Thyroid gland (tissue), 4 donors: ENCODE results near the gene OBSCN.

ENCODE experiments used
- POLR2A ChIP-seq, 2 donors: fragments of 450-650 bp; IDR thresholded peaks; one replicate each; pipeline ENCODE4 v1.6.1; 2017; ENCODE audit warnings: antibody characterized with exemption in 2 of 2, mild to moderate bottlenecking in 2 of 2, moderate library complexity in 1 of 2
- TF ChIP-seq, protein P1 (sequence below), 6 experiments: fragments of 200-600 bp in 3 of 6; fragments of 450-650 bp in 3 of 6; sonication (generic) in 3 of 6; IDR thresholded peaks; one replicate each; pipeline ENCODE4 v1.5.1; 2016 to 2019; ENCODE audit warnings: antibody characterized with exemption in 6 of 6, mild to moderate bottlenecking in 2 of 6, inconsistent platforms in 1 of 6, moderate library complexity in 1 of 6

GRCh38 chr1:228249513-228250305, 41.9 kb downstream of the OBSCN start:
- TF ChIP-seq, protein P1, sequence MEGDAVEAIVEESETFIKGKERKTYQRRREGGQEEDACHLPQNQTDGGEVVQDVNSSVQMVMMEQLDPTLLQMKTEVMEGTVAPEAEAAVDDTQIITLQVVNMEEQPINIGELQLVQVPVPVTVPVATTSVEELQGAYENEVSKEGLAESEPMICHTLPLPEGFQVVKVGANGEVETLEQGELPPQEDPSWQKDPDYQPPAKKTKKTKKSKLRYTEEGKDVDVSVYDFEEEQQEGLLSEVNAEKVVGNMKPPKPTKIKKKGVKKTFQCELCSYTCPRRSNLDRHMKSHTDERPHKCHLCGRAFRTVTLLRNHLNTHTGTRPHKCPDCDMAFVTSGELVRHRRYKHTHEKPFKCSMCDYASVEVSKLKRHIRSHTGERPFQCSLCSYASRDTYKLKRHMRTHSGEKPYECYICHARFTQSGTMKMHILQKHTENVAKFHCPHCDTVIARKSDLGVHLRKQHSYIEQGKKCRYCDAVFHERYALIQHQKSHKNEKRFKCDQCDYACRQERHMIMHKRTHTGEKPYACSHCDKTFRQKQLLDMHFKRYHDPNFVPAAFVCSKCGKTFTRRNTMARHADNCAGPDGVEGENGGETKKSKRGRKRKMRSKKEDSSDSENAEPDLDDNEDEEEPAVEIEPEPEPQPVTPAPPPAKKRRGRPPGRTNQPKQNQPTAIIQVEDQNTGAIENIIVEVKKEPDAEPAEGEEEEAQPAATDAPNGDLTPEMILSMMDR (IDR thresholded peaks at IDR 0.05): no peak
- no peak for TF ChIP-seq POLR2A (IDR thresholded peaks at IDR 0.05)
